RPMI8226 (cell line): Measurements from ENCODE around the gene MAPK12.

ENCODE experiments used
- DNase-seq: peaks from one replicate; pipeline ENCODE4 v3.0.0-alpha.2; 2015

The MAPK12 gene

GRCh38 chr22:50250555-50251476 lies 10.7 kb downstream of the MAPK12 start, which contains the start of gene HDAC10:
TSS of gene HDAC10 (minus strand) at chr22:50251265. CDS start at chr22:50251032, 233 bp downstream.
- DNase-seq: peak; percentile 88

DNA sequence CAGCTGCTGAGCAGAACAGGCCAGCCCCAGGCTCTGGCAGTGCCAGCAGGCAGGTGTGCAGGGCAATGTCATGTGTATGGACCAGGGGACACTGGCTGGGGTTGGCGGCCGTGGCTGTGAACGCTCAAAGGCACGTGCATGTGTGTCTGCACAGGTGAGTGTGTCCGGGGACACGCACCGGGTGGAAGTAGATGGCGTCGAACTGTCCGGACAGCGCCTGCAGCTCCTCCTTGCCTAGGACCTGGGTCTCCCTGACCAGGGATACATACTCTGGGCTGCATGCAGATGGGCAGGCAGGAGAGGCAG lies 11.3 kb downstream of the MAPK12 start:
- peak; percentile 25 for DNase-seq

- DNase-seq: no peak
Measured at GRCh38 chr22:50249341-50250248, 11.9 kb downstream of the MAPK12 start.

GRCh38 chr22:50248196-50249081 lies 13.0 kb downstream of the MAPK12 start:
- DNase-seq: no peak

GRCh38 chr22:50247748-50248147 lies 13.7 kb downstream of the MAPK12 start:
- DNase-seq: peak; percentile 31

DNA sequence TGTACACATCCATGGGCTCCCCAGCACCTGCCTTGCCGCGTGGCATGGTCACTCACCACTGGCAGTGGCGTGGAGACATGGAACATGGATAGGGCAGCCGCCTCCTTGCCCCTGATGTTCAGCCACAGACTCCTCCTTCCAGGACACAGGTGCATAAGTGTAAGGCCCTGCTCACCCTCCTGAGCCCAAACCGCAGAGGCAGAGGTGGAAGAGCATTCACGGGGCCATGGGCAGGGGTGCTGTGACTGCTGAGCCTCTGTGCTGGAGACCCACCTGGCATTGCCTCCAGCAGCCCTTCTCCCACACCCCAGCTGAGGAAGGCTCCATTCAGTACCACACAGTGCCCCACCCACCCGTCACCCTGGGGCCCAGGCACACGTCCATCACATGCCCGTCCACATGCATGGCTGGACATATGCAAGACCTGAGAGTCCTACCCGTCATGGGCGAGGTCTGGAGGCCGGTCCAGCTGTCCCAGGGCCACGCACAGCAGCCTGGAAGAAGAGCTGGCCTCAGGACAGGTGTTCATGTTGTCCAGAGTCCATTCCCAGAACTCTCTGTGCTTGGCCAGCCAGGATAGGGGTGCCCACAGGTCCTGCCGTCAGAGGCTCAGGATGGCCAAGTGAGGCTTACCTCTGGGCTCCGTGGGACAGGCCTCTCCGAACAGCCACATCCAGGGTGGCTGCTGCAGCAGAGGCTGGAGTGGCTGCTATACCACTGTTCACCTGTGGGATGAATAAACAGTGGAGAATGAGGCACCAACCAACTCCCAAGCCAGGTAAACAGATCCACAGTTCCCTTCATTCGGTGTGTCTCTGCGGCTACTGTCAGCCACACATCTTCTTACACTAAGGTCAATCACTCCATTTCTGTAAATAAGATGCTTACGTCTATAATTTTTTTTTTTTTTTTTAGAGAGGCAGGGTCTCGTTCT lies 15.0 kb downstream of the MAPK12 start:
- DNase-seq: peak; percentile 34

DNA sequence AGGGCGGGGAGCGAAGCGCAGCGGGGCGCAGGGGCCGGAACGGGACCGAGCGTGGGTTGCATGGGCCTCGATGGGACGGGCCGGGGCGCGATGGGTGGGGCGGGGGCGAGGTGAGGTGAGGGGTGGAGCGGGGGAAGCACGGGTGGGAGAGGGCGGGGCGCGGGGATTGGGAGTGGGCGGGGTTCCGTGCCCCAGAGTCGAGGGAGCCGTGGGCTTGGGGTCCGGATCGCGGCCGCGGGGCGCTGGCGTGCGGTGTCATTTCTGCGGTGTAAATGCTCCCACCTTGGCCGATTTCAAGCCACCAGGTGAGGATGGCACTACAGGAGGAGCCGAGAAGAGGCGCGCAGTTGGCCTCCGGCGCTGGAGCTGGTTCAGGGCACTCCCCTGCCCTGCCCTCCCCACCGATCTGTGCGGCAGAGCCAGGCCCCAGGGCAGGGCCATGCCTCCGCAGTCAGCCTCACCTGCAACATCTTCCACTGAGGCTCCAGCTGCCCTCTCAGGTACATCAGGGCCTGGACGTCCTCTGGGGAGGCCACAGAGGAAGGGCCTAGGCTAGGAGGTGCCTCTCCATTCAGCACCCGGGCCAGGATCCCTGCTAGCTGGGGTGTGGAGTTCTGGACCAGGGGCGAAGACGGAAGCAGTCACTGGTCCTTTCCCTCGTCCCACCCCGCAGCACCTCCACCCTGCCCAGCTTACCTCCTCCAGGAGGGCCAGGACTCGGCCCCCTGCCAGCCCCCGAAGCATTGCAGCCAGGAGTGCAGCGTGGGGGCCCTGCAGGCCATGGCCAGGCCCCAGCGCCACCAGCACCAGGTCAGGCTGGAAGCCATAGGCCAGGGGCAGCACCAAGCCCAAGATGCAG lies 16.0 kb downstream of the MAPK12 start:
- peak; percentile 42 for DNase-seq

GRCh38 chr22:50244420-50245213 lies 16.9 kb downstream of the MAPK12 start, which contains the start of gene TUBGCP6:
TSS of gene TUBGCP6 (minus strand) at chr22:50245023. CDS start at chr22:50244459, 564 bp downstream.
- peak; percentile 97 for DNase-seq

GRCh38 chr22:50243685-50244419 lies 17.6 kb downstream of the MAPK12 start:
- peak; percentile 17 for DNase-seq

DNA sequence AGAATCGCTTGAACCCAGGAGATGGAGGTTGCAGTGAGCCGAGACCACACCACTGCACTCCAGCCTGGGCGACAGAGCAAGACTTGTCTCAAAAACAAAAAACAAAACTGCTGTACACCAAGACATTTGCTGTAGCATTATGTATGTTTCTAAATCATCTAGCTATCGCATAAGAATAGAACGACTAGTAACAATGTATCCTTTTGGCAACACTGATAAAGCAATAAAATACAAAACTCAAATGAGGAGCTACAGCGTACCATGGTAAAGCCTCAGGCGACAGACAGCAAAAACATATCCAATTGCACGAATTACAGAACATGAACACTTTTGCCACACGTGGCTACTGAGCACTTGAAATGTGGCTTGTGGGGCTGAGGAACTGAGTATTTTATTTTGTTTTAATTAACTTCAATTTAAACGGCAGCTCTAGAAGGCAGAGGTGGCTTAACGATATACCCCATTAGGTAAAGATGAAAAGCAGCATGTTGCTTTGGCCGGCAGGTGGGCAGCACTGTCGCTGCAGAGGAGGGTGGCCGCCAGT lies 19.0 kb downstream of the MAPK12 start:
- DNase-seq: no peak

DNA sequence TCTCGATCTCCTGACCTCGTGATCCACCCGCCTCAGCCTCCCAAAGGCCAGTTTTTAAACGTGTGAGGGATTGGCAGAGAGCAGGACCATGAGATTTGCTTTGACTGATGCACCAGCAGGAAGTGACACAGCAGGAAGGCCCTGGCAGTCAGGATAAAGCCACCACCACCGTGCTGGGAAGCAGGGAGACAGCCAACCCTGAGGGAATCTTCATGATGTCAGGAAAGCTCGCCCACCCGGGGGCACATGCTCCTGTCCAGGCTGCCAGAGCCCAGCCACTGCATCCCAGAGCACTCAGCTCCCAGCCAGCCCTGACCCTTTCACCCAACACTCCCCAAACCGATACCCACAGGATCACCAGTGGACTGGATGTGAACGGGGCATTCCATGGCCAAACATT lies 22.7 kb downstream of the MAPK12 start:
- DNase-seq: no peak

DNA sequence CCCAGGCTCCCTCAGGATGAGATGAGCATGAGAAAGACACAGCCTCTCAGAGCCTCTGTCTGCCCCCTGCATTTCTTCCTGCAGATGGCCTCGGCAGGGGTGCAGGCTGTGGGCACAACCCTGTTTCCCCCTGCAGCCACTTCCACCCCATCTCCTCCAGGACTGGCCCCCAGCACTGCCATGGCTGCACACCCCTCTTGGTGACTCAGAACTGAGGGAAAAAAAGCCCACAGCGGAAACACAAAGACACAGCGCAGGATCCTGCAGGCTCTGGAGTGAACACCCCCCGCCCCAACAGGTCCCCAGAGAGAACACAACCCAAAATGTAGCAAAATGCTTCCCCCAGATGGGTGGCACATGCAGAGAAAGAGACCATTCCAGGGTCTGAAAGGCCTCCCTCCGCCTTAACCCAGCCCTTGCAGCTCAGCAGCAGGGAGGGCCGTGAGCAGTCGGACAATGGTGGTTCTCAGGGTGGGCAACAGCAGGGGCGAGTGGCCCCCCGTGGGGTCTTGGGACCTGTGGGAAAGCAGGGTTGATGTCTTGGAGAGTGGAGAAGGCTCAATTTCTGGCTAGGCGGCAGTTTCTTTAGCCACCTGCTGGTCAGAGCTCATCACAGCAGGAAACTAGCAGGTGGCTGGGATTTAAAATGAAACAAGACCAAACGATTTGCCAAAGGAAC lies 24.6 kb downstream of the MAPK12 start:
- DNase-seq: peak; percentile 48

GRCh38 chr22:50233223-50233622 lies 28.3 kb downstream of the MAPK12 start:
- DNase-seq: no peak

DNA sequence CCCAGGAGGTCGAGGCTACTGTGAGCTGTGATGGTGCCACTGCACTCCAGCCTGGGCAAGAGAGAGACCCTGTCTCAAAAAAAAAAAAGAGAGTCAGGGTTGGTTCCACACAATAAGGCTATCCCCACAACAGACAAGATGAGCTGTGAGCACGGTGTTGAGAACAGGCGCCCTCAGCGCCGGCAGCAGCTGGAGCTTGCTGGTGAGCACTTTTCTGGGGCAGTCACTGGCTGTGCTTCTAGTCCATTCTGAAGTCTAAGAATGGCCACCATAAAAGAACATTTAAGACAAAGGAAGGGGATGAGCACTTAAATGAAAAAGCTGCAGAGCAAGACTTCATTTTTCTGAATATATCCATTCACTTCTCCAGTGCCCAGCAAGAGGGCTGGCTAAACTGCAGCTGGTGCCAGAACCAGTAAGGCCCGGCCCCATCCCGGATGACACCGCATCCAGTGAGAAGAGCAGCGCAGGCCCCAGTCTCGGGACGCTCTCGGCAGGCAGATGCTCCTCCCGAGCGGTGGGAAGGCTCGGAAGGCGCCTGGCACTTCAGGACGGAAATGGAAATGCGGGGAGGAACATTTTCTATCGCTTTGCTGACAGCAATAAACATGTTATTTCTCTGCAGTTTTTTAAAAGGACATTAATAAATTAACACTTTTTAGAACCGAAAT lies 28.9 kb downstream of the MAPK12 start:
- no peak for DNase-seq

DNA sequence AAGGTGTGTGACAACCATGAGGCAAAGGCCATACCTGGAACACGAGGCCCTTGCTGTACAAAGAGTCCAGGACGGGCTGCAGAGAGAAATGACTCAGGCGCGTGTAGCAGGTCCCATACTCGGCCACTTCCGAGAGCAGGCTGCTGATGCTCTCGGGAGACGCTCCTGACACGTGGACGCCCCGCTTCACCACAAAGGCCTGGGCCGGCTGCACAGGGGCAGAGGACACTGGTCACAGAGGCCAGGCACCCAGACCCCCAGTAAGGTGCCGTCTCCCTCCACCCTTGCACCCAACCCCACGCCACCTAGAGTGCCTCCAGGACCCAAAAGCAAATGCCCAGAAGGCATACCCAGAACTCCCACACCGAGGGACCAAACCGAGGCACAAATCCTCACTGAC lies 32.1 kb downstream of the MAPK12 start:
- no peak for DNase-seq

- no peak for DNase-seq
Measured at GRCh38 chr22:50228366-50228765, 33.1 kb downstream of the MAPK12 start.

DNA sequence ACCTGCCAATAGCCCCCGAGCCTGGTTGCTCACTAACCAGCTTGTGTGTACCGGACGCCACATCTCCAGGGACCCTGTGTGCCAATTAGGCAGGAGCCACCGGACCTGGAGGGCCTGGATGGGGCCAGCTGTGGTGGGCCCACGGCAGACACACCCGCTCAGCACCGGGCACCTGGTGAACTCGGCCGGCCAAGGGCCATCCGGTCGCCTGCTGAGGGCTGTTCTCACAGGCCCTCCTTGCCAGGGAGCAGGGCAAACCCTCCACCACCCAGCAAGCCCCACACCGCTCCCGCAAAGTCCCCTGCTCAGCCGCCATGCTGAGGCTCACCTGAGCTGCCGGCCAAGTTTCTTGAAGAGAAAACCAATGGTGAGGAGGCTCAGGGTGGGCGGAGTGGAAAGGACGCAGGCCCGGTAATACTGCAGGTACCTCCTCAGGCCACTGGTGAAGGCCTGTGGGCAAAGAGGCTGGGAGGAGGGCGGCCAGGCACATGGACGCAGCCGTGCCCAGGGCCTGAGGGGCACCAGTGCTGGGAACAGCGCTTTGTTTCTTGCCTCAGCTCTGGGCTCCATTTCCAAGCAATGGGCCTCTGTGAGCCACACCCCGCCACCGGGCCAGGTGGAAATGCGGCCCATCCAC lies 33.8 kb downstream of the MAPK12 start:
- DNase-seq: no peak
